GM12878 (cell line): Measurements from ENCODE around the gene RNF13. TPM values are rescaled to one million over a fixed set of nuclear protein-coding genes. Genes with fewer than 3 reads are reported as not detected.

Source experiments
- ATAC-seq: fragments of 200-7000 bp; cut with Tn5 transposase; 3 replicates; pipeline ENCODE4 v1.9.1; 2020; ENCODE audit warnings: mild to moderate bottlenecking, moderate library complexity
- BruUV-seq: library from RNA; stranded (reverse); fragments of 400-500 nt; replicated peaks from 2 replicates; lab custom pipeline; 2021; lab: Mats Ljungman, UMichigan
- CTCF ChIA-PET: fragments of 300-600 bp; sonication (Branson Sonifier 250); formaldehyde crosslinking; extraction: SDS; loops from one replicate; lab custom pipeline; 2021; ENCODE audit warnings: inconsistent platforms; lab: Yijun Ruan, JAX
- POLR2A ChIA-PET: fragments of 350-600 bp; formaldehyde crosslinking; extraction: SDS; loops from one replicate; lab custom pipeline; 2021; ENCODE audit warnings: inconsistent platforms; lab: Charles Lee
- RAD21 ChIA-PET: fragments of 300-600 bp; sonication (Branson Sonifier 250); formaldehyde crosslinking; loops from one replicate; lab custom pipeline; 2023; ENCODE audit warnings: antibody characterized with exemption; ENCODE audit not compliant: unreplicated experiment; lab: Charles Lee
- SMC1A ChIA-PET: fragments of 300-600 bp; sonication (Branson Sonifier 250); formaldehyde crosslinking; loops from one replicate; lab custom pipeline; 2023; ENCODE audit not compliant: unreplicated experiment, uncharacterized antibody; lab: Charles Lee
- DNase-seq: peaks from one replicate; pipeline ENCODE4 v3.0.0-alpha.2; 2011; ENCODE audit warnings: low read depth, low spot score
- FAIRE-seq: peaks from 3 replicates; lab custom pipeline; 2011; peaks lifted over from hg19 to GRCh38; lab: Jason Lieb, UNC
- H2AFZ ChIP-seq: 2 replicates; pipeline ENCODE4 v1.6.0; 2011; ENCODE audit warnings: low read depth, low read length, control low read depth; ENCODE audit not compliant: control insufficient read depth
- H3K27ac ChIP-seq: 2 replicates; pipeline ENCODE4 v1.5.1; 2011; ENCODE audit warnings: control low read depth; ENCODE audit not compliant: control insufficient read depth, insufficient read depth
- H3K27me3 ChIP-seq, 2 experiments: replicated peaks in 1 of 2; 2 replicates each; pipeline versions ENCODE4 v1.6.0 to v1.6.1; 2011; ENCODE audit warnings: low read length in 1 of 2; ENCODE audit not compliant: control insufficient read depth in 2 of 2, insufficient read depth in 2 of 2
- H3K36me3 ChIP-seq, 2 experiments: 2 replicates each; pipeline ENCODE4 v1.5.1; 2011; ENCODE audit warnings: low read length in 1 of 2; ENCODE audit not compliant: control insufficient read depth in 2 of 2, insufficient read depth in 2 of 2
- H3K4me1 ChIP-seq: 2 replicates; pipeline ENCODE4 v1.6.1; 2011; ENCODE audit warnings: mild to moderate bottlenecking, low read length, moderate library complexity, mixed read lengths; ENCODE audit not compliant: control insufficient read depth, insufficient read depth
- H3K4me2 ChIP-seq: 2 replicates; pipeline ENCODE4 v1.6.0; 2011; ENCODE audit warnings: control low read depth; ENCODE audit not compliant: control insufficient read depth, insufficient read depth
- H3K4me3 ChIP-seq: fragments of 200-600 bp; sonication (generic); 2 replicates; pipeline ENCODE4 v1.5.1; 2016
- H3K79me2 ChIP-seq: 2 replicates; pipeline ENCODE4 v1.6.0; 2011; ENCODE audit warnings: low read length; ENCODE audit not compliant: control insufficient read depth, insufficient read depth
- H3K9ac ChIP-seq: 2 replicates; pipeline ENCODE4 v1.8.0; 2011; ENCODE audit warnings: low read length, control low read depth, mixed read lengths; ENCODE audit not compliant: control insufficient read depth, insufficient read depth
- H3K9me3 ChIP-seq: replicated peaks from 3 replicates; pipeline ENCODE4 v1.5.1; 2011; ENCODE audit warnings: mild to moderate bottlenecking, low read length; ENCODE audit not compliant: control insufficient read depth, insufficient read depth
- H4K20me1 ChIP-seq: 2 replicates; pipeline ENCODE4 v1.6.0; 2011; ENCODE audit not compliant: control insufficient read depth, insufficient read depth
- CHD1 ChIP-seq: IDR thresholded peaks from 2 replicates; pipeline ENCODE4 v1.6.1; 2012; ENCODE audit warnings: low read depth, low read length, improper control_type of control experiment
- CTCF ChIP-seq, 3 experiments: IDR thresholded peaks in 2 of 3; conservative IDR thresholded peaks in 1 of 3; 2 replicates each; pipeline ENCODE4 v1.5.1; 2011; ENCODE audit warnings: low read depth in 3 of 3, low read length in 3 of 3, mild to moderate bottlenecking in 3 of 3, control low read depth in 2 of 3, moderate library complexity in 2 of 3, inconsistent platforms in 1 of 3, mixed read lengths in 1 of 3; ENCODE audit not compliant: control insufficient read depth in 2 of 3, insufficient read depth in 1 of 3; ENCODE audit errors: extremely low read depth in 1 of 3
- DPF2 ChIP-seq: fragments of 450-650 bp; IDR thresholded peaks from 2 replicates; pipeline ENCODE4 v1.6.1; 2017; ENCODE audit warnings: mild to moderate bottlenecking
- E4F1 ChIP-seq: fragments of 450-650 bp; IDR thresholded peaks from 2 replicates; pipeline ENCODE4 v1.6.1; 2018; ENCODE audit warnings: borderline replicate concordance, mild to moderate bottlenecking; ENCODE audit not compliant: partially characterized antibody
- EGR1 ChIP-seq, 2 experiments: IDR thresholded peaks; 1 replicate in 1 of 2; 2 replicates in 1 of 2; pipeline ENCODE4 v1.6.1; 2011 to 2012; ENCODE audit warnings: low read depth in 2 of 2, low read length in 2 of 2, borderline replicate concordance in 1 of 2, mild to moderate bottlenecking in 1 of 2, moderate library complexity in 1 of 2
- HCFC1 ChIP-seq: fragments of 150-350 bp; IDR thresholded peaks from 2 replicates; pipeline ENCODE4 v1.6.1; 2014; ENCODE audit warnings: low read length
- IKZF1 ChIP-seq: fragments of 450-650 bp; conservative IDR thresholded peaks from 2 replicates; pipeline ENCODE4 v1.6.1; 2017; ENCODE audit warnings: antibody characterized with exemption, mild to moderate bottlenecking
- JUND ChIP-seq: IDR thresholded peaks from 2 replicates; pipeline ENCODE4 v1.6.1; 2012; ENCODE audit warnings: low read depth, mild to moderate bottlenecking, low read length, improper control_type of control experiment, moderate library complexity
- MEF2A ChIP-seq: IDR thresholded peaks from 2 replicates; pipeline ENCODE4 v1.6.1; 2011; ENCODE audit warnings: low read depth, mild to moderate bottlenecking, low read length, moderate library complexity; ENCODE audit not compliant: insufficient read depth
- NBN ChIP-seq: fragments of 450-650 bp; IDR thresholded peaks from 2 replicates; pipeline ENCODE4 v1.6.1; 2016
- PBX3 ChIP-seq: IDR thresholded peaks from 2 replicates; pipeline ENCODE4 v1.6.1; 2011; ENCODE audit warnings: mild to moderate bottlenecking, low read depth, low read length, moderate library complexity; ENCODE audit not compliant: insufficient replicate concordance
- PKNOX1 ChIP-seq: fragments of 450-650 bp; IDR thresholded peaks from 2 replicates; pipeline ENCODE4 v1.6.1; 2016; ENCODE audit warnings: mild to moderate bottlenecking
- PML ChIP-seq: IDR thresholded peaks from 2 replicates; pipeline ENCODE4 v1.6.1; 2012; ENCODE audit warnings: low read length, inconsistent platforms
- RBBP5 ChIP-seq: fragments of 200-600 bp; sonication (generic); conservative IDR thresholded peaks from 2 replicates; pipeline ENCODE4 v1.6.1; 2016
- TCF3 ChIP-seq: IDR thresholded peaks from 2 replicates; pipeline ENCODE4 v1.6.1; 2012; ENCODE audit warnings: low read depth, mild to moderate bottlenecking, low read length, borderline replicate concordance; ENCODE audit not compliant: insufficient read depth
- YBX1 ChIP-seq: fragments of 450-650 bp; IDR thresholded peaks from 2 replicates; pipeline ENCODE4 v1.6.1; 2016; ENCODE audit warnings: antibody characterized with exemption
- ZBED1 ChIP-seq: IDR thresholded peaks from 2 replicates; pipeline ENCODE4 v1.6.1; 2016; ENCODE audit warnings: borderline replicate concordance
- ZNF274 ChIP-seq: IDR thresholded peaks from one replicate; pipeline ENCODE4 v1.8.0; 2011; ENCODE audit not compliant: insufficient read length, insufficient read depth
- ZNF622 ChIP-seq: fragments of 450-650 bp; IDR thresholded peaks from 2 replicates; pipeline ENCODE4 v1.6.1; 2017; ENCODE audit warnings: mild to moderate bottlenecking, inconsistent platforms
- WGBS: methylation state at CpG from one replicate; pipeline ENCODE4 v1.1.6; 2016; ENCODE audit warnings: low lambda C conversion rate; ENCODE audit not compliant: insufficient replicate concordance, insufficient coverage; ENCODE audit errors: missing lambda C conversion rate; 5-methylcytosine and 5-hydroxymethylcytosine counted together
- in situ Hi-C: fragments of 300-500 bp; cut with MboI; formaldehyde crosslinking; loops from 9 replicates; pipeline ENCODE4 v1.14.3; 2018; ENCODE audit warnings: mixed read lengths
- intact Hi-C: fragments of 100-400 bp; cut with micrococcal nuclease; formaldehyde crosslinking; loops from one replicate; pipeline ENCODE4 v1.14.2; 2022; ENCODE audit not compliant: unreplicated experiment
- polyA plus RNA-seq, 11 experiments: library from polyadenylated mRNA; depleted of rRNA in 4 of 11; unstranded in 6 of 11; stranded (reverse) in 5 of 11; fragments of >200 nt; fragmentation: Nextera tagmentation in 4 of 11; fragmentation: Illumina TruSeq in 1 of 11; extraction: Ambion mirVana in 4 of 11; extraction: Trizol in 1 of 11; gene quantifications; 1 replicate in 1 of 11; 2 replicates in 10 of 11; pipeline versions ENCODE4 v1.2.1 to v1.2.3, GENCODE V29; 2011 to 2016; ENCODE audit warnings: inconsistent platforms in 2 of 11, missing spikeins in 2 of 11, low read depth in 1 of 11
- total RNA-seq, 4 experiments: library from RNA; depleted of rRNA in 3 of 4; stranded (reverse); fragments of >200 nt in 3 of 4; fragmentation: Illumina TruSeq in 1 of 4; extraction: Trizol in 1 of 4; gene quantifications; 2 replicates each; pipeline versions ENCODE4 v1.2.1 to v1.2.3, GENCODE V29; 2013 to 2021

Gene RNF13
- total and polyA plus RNA-seq, 10 of the 15 experiments (the other 5 are each of a cell fraction or from before 2014, with no cell fraction given): 18.9 to 73.4 (median 36.7) TPM

- TF ChIP-seq EGR1 (IDR thresholded peaks at IDR 0.05; ENCODE audit: borderline replicate concordance in 1 of 2, low read depth in 2 of 2, low read length in 2 of 2) (no peak), CHD1 (no peak), MEF2A (no peak), ZNF622 (no peak), NBN (no peak), PBX3 (no peak)
These were observed 82.8 kb downstream of the RNF13 start (continued) for GRCh38 chr3:149895769-149896168.

GRCh38 chr3:149898771-149899170, 85.8 kb downstream of the RNF13 start:
- H3K4me1 ChIP-seq: no peaks in the 10 kb centered on the region
- H3K9ac ChIP-seq: no peak overlapping the region
- BruUV-seq: no TSS peak
- ATAC-seq: no peak
- peaks cover 0 to 7% of the 10 kb centered on the region in 2 experiments; a peak in 2 of 4 replicates for H3K36me3 ChIP-seq
- H3K4me2 ChIP-seq: no peak overlapping the region
- H3K4me3 ChIP-seq: no peak overlapping the region
- H3K79me2 ChIP-seq: no peaks in the 10 kb centered on the region
- no peak overlapping the region for H2AFZ ChIP-seq
- no peaks in the 10 kb centered on the region for H3K27me3 ChIP-seq
- TF ChIP-seq PML (no peak), HCFC1 (no peak), PKNOX1 (no peak), TCF3 (no peak), CTCF (IDR thresholded peaks at IDR 0.05 in 2 of 3, conservative IDR thresholded peaks at IDR 0.05 in 1 of 3; ENCODE audit: control insufficient read depth in 2 of 3, extremely low read depth in 1 of 3, insufficient read depth in 1 of 3, low read depth in 3 of 3, low read length in 3 of 3) (no peak), JUND (no peak), DPF2 (no peak), RBBP5 (no peak), YBX1 (no peak), IKZF1 (no peak), ZBED1 (no peak), E4F1 (no peak), ZNF274 (no peak)
- no peak overlapping the region for H3K27ac ChIP-seq
- ChIA-PET SMC1A (interaction anchor here (1.2 kb wide), 1 partner anchor 8 kb away, joined by 4 read pairs; no protein-coding TSS in a partner anchor), RAD21 (interaction anchor here (1.3 kb wide), 1 partner anchor 37 kb away, joined by 3 read pairs; no protein-coding TSS in a partner anchor), CTCF (interaction anchor here (1.3 to 1.4 kb wide), 2 partner anchors 19 to 90 kb away, joined by 4 to 5 read pairs; no protein-coding TSS in a partner anchor), POLR2A (no interaction called here)
- no peak for FAIRE-seq
- WGBS: 95% methylated on average over 2 of the region's 2 CpGs
- in situ Hi-C loops (no loop called here), intact Hi-C loops (no loop called here)
- H3K9me3 ChIP-seq: no peaks in the 10 kb centered on the region
- no peak for DNase-seq
- H4K20me1 ChIP-seq: no peaks in the 10 kb centered on the region
